Suppressor macrophage treated with lipopolysaccharide for 4 hours (primary cell): Measurements from ENCODE around the gene KNL1.
"Not testable (repeated sequence)": the region's sequence is repeated elsewhere in the genome, so short reads cannot be mapped to it uniquely, and the experiment has no call there.

Experiments used
- DNase-seq: peaks from one replicate; pipeline ENCODE4 v3.0.0-alpha.2; 2020

The KNL1 gene

GRCh38 chr15:40582726-40583246 is 11.3 kb upstream of the KNL1 start:
- DNase-seq, result no peak

GRCh38 chr15:40584191-40584590 is 9.9 kb upstream of the KNL1 start:
- no peak for DNase-seq

DNA sequence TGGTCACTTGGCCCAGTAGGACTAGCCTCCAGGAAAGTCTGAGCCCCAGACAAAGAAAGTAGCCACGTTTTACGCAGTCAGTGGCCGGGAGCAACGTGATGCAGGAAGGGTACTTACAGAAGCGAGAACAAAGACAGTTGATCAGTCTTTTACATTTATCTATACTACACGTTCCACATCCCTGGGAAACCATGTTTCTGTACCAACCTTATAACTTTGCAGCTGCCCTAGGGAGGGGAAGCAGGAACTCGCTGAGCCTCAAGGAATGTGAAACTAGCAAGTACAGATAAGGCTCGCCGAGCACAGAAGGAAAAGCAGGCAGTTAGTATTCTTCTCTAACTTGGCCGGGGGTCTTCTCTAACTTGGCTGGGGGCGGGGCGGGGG is 3.4 kb upstream of the KNL1 start:
- peak; percentile 9 for DNase-seq

DNA sequence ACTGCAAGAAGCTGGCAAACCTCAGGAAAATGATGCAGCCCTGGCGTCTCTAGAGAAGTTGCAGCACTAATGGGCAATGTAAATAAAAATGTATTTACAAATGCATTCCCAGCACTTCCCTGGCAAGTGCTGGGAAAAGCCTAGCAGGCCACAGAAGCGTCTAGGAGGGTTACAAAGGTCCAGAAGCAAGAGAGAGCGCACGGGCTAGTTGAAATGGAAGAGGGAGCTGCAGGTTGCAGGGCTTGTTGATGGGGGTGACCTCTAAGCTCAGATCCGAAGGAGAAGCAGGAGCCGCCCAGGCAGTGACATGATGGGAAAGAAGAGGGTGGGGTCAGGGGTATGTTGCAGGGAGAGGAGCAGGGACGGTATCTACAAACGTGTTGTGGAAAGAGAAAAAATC is 2.7 kb upstream of the KNL1 start:
- no peak for DNase-seq

GRCh38 chr15:40593165-40593564 is 884 bp upstream of the KNL1 start:
- DNase-seq, result no peak

- DNase-seq, result peak; percentile 70
These were observed 384 bp downstream of the KNL1 start for GRCh38 chr15:40594429-40594836.

DNA sequence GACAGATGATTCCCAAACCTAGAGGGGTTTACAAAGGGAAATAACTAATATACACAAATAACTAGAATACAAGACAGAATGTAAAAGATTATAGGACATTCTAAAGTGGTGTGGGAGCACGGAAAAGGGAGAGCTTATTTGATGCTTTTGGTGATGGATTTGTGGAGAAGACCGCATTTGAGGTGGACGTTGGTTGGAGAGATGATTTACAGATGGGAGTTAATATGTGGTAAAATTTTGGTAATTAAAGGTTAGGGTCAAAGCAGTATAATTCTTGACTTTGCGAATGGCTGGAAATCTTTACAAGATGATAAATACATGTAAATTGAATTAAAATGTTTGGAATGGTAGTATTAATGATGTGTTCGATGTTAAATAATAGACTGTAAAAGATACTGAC is 1.2 kb downstream of the KNL1 start:
- DNase-seq, result no peak

DNA sequence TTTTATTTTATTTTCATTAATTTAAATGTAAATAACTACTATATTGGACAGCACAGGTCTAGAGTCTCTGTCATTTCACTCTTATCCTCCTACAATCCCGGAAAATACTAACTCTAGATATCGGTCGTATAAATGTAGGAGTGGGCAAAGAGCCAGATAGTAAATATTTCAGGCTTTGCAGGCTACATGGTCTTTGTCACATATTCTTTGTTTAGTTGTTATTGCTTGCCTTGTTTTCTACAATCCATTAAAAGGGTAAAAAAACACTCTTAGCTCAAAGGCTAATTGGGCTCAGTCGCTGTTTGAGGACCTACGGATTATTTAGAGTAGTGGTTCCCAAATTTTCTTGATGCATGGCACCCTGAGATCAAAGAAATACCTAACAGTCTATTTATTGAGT is 1.7 kb downstream of the KNL1 start:
- DNase-seq, result no peak

DNA sequence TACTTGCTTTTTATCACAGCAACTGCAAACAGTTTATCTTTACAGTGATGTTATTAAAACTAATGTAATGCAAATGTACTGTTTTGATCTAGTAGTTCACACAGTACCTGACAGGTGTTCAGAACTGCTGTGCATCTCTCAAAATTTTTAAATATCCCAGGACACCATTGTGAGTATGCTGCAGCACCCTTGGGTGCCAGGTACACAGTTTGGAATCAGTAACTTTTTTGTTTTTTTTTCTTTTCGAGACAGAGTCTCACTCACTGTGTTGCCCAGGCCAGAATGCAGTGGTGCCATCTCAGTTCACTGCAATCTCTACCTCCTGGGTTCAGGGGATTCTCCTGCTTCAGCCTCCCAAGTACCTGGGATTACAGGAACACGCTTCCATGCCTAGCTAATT is 3.0 kb downstream of the KNL1 start:
- DNase-seq, result no peak

DNA sequence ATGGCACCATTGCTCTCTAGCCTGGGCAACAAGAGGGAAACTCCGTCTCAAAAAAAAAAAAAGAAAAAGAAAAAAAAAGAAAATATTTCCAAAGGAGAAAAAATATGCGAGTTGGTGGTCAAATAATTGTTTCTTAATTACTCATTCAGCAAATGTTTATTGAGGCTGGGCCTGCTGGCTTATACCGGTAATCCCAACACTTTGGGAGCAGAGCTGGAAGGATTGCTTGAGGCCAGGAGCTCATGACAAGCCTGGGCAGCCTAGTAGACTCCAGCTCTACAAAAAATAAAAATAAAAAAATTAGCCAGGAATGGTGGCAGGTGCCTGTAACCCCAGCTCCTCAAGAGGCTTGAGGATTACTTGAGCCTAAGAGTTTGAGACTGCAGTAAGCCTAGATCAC is 4.1 kb downstream of the KNL1 start:
- no peak for DNase-seq

DNA sequence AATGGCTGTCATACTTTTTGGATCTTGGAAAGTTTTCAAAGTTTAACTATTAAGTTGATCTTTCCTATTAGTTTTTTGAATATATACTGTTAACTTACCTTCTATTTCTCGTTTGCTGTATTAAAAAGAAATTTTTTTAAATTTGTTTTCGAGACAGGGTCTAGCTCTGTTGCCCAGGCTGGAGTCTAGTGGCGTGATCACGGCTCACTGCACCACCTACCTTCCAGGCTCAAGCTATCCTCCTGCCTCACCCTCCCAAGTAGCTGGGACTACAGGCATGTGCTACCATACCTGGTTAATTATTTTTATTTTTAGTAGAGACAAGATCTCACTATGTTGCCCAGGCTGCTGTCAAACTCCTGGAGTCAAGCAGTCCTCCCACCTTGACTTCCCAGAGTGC is 4.6 kb downstream of the KNL1 start:
- DNase-seq, result no peak

GRCh38 chr15:40600956-40601355 is 6.9 kb downstream of the KNL1 start:
- DNase-seq, result no peak

- DNase-seq, result no peak
These were observed 9.9 kb downstream of the KNL1 start for GRCh38 chr15:40603935-40604334.

- no peak for DNase-seq
These were observed 19.0 kb downstream of the KNL1 start for GRCh38 chr15:40613080-40613479.

- peak; percentile 59 for DNase-seq
These were observed 24.0 kb downstream of the KNL1 start for GRCh38 chr15:40618023-40618422.

- DNase-seq, result no peak
These were observed 24.9 kb downstream of the KNL1 start for GRCh38 chr15:40618906-40619305.

GRCh38 chr15:40623361-40623760 is 29.3 kb downstream of the KNL1 start:
- DNase-seq, result no peak

- DNase-seq, result no peak
These were observed 36.3 kb downstream of the KNL1 start for GRCh38 chr15:40630313-40630712.

DNA sequence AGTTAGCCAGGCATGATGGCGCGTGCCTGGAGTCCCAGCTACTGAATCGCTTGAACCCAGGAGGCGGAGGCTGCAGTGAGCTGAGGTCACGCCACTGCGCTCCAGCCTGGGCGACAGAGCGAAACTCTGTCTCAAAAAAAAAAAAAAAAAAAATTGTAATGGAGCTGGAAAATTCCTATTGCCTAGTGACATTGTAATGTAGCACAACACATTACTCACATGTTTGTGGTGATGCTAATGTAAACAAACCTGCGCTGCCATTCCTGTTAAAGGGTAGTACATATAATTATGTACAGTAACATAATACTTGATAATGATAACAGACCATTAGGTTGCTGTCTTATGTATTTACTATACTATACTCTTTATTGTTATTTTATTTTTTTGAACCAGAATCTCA is 39.1 kb downstream of the KNL1 start:
- no peak for DNase-seq

DNA sequence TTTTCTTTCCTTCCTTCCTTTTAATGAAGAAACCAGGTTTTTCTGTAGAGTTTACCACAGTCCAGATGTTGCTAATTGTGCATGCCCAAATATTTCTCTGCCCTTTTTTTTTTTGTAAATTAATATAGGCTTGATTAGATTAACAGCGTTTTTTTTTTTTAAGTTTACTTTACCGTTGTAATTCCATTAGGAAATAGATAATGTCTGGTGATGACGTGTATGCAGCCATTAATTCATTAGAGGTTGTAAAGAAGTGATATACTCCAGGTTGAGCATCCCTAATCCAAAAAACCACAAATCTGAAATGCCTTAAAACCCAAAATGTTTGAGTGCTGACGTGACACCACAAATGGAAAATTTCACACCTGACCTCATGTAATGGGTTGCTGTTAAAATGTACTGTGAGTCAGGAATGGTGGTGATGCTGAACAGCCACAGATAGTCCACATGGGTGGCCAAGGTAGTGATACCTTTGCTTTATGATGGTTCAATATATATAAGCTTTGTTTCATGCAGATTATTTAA is 43.2 kb downstream of the KNL1 start:
- DNase-seq, result no peak

- DNase-seq, result no peak
These were observed 45.6 kb downstream of the KNL1 start for GRCh38 chr15:40639677-40640076.

GRCh38 chr15:40647523-40647922 is 53.5 kb downstream of the KNL1 start:
- no peak for DNase-seq

GRCh38 chr15:40650479-40650878 is 56.4 kb downstream of the KNL1 start:
- no peak for DNase-seq

DNA sequence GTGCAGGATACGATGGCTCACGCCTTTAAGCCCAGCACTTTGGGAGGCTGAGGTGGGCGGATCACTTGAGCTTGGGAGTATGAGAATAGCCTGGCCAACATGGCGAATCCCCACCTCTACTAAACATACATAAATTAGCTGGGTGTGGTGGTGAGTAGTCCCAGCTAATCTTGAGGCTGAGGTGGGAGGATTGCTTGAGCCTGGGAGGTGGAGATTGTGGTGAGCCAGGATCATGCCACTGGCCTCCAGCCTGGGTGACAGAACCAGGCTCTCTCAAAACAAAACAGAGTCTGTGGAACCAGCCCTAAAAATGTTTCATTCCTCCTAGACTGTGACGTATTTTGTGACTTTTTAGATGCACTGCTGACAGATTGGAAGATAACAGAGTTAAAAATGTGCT is 66.6 kb downstream of the KNL1 start:
- DNase-seq, result no peak

GRCh38 chr15:40664909-40665308 is 70.9 kb downstream of the KNL1 start:
- DNase-seq, result no peak

GRCh38 chr15:40676290-40676689 is 82.2 kb downstream of the KNL1 start:
- not testable (repeated sequence) for DNase-seq
